DOHH2 (cell line): ENCODE results near the gene RIMKLB.
"Not testable (repeated sequence)": the region's sequence is repeated elsewhere in the genome, so short reads cannot be mapped to it uniquely, and the experiment has no call there.

Source experiments
- H3F3A ChIP-seq: fragments of 200-600 bp; sonication (generic), shearing (Covaris generic); 2 replicates; pipeline ENCODE4 v1.6.0; 2016; ENCODE audit warnings: antibody characterized with exemption, mild to moderate bottlenecking; ENCODE audit not compliant: control insufficient read depth, insufficient read depth
- H3K27ac ChIP-seq: fragments of 200-600 bp; sonication (generic); 2 replicates; pipeline ENCODE4 v1.5.1; 2014; ENCODE audit warnings: low read depth, mild to moderate bottlenecking, low read length, moderate library complexity
- H3K27me3 ChIP-seq: fragments of 200-600 bp; sonication (generic); 2 replicates; pipeline ENCODE4 v1.6.1; 2014; ENCODE audit warnings: mild to moderate bottlenecking, low read length, mixed read lengths; ENCODE audit not compliant: control insufficient read depth
- H3K36me3 ChIP-seq: fragments of 200-600 bp; sonication (generic); 2 replicates; pipeline ENCODE4 v1.6.1; 2014; ENCODE audit warnings: mild to moderate bottlenecking, low read length, moderate library complexity, mixed read lengths; ENCODE audit not compliant: control insufficient read depth
- H3K4me1 ChIP-seq: fragments of 200-600 bp; sonication (generic); 2 replicates; pipeline ENCODE4 v1.6.1; 2014; ENCODE audit warnings: mild to moderate bottlenecking, low read length, mixed read lengths; ENCODE audit not compliant: control insufficient read depth
- H3K4me2 ChIP-seq: fragments of 200-600 bp; sonication (generic); 2 replicates; pipeline ENCODE4 v1.6.0; 2014; ENCODE audit warnings: mild to moderate bottlenecking, low read length, moderate library complexity
- H3K4me3 ChIP-seq: fragments of 200-600 bp; sonication (generic); 2 replicates; pipeline ENCODE4 v1.5.1; 2014; ENCODE audit warnings: mild to moderate bottlenecking, low read length, mixed read lengths
- H3K79me2 ChIP-seq: fragments of 200-600 bp; sonication (generic); 2 replicates; pipeline ENCODE4 v1.6.1; 2014; ENCODE audit warnings: mild to moderate bottlenecking, low read length, mixed read lengths; ENCODE audit not compliant: control insufficient read depth
- H3K9me2 ChIP-seq: fragments of 200-600 bp; sonication (generic); replicated peaks from 2 replicates; pipeline ENCODE4 v1.6.1; 2014; ENCODE audit warnings: mild to moderate bottlenecking, low read length, mixed read lengths; ENCODE audit not compliant: control insufficient read depth
- H3K9me3 ChIP-seq: fragments of 200-600 bp; sonication (generic); 2 replicates; pipeline ENCODE4 v1.6.1; 2014; ENCODE audit warnings: antibody characterized with exemption, low read length, mixed read lengths; ENCODE audit not compliant: control insufficient read depth, insufficient read depth
- H4K20me1 ChIP-seq: fragments of 200-600 bp; sonication (generic); 2 replicates; pipeline ENCODE4 v1.6.0; 2014; ENCODE audit warnings: low read depth, mild to moderate bottlenecking, antibody characterized with exemption, low read length, moderate library complexity; ENCODE audit not compliant: control insufficient read depth, insufficient read depth
- EZH2phosphoT487 ChIP-seq: fragments of 200-600 bp; sonication (generic); IDR thresholded peaks from 2 replicates; pipeline ENCODE4 v1.6.1; 2017; ENCODE audit warnings: borderline replicate concordance, mild to moderate bottlenecking, antibody characterized with exemption, low read length, moderate library complexity, mixed read lengths
- TF ChIP-seq, protein P1 (sequence below): fragments of 200-600 bp; sonication (generic); IDR thresholded peaks from one replicate; pipeline ENCODE4 v1.5.1; 2014; ENCODE audit warnings: antibody characterized with exemption, mild to moderate bottlenecking, low read depth, low read length; ENCODE audit not compliant: poor library complexity, severe bottlenecking

The RIMKLB gene

GRCh38 chr12:8746046-8746445 lies 48.3 kb downstream of the RIMKLB start:
- Histone ChIP-seq H4K20me1 (no peaks in the 10 kb centered on the region), H3K27me3 (no peaks in the 10 kb centered on the region), H3K36me3 (peaks cover 31% of the 10 kb centered on the region), H3K4me2 (no peak overlapping the region), H3K9me3 (no peaks in the 10 kb centered on the region), H3K79me2 (peaks cover 25% of the 10 kb centered on the region), H3K9me2 (no peaks in the 10 kb centered on the region), H3F3A (no peaks in the 10 kb centered on the region), H3K4me1 (no peaks in the 10 kb centered on the region), H3K4me3 (no peak overlapping the region), H3K27ac (no peak overlapping the region)
- TF ChIP-seq, protein P1, sequence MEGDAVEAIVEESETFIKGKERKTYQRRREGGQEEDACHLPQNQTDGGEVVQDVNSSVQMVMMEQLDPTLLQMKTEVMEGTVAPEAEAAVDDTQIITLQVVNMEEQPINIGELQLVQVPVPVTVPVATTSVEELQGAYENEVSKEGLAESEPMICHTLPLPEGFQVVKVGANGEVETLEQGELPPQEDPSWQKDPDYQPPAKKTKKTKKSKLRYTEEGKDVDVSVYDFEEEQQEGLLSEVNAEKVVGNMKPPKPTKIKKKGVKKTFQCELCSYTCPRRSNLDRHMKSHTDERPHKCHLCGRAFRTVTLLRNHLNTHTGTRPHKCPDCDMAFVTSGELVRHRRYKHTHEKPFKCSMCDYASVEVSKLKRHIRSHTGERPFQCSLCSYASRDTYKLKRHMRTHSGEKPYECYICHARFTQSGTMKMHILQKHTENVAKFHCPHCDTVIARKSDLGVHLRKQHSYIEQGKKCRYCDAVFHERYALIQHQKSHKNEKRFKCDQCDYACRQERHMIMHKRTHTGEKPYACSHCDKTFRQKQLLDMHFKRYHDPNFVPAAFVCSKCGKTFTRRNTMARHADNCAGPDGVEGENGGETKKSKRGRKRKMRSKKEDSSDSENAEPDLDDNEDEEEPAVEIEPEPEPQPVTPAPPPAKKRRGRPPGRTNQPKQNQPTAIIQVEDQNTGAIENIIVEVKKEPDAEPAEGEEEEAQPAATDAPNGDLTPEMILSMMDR, result no peak
- TF ChIP-seq EZH2phosphoT487, result no peak

GRCh38 chr12:8760076-8760475 lies 62.3 kb downstream of the RIMKLB start:
- not testable (repeated sequence) for H3K9me2 ChIP-seq, H3K4me2 ChIP-seq, H3K4me3 ChIP-seq, H3K27ac ChIP-seq, H3K27me3 ChIP-seq, H4K20me1 ChIP-seq, H3K4me1 ChIP-seq, H3F3A ChIP-seq, H3K9me3 ChIP-seq
- Histone ChIP-seq H3K36me3 (peaks cover 38% of the 10 kb centered on the region), H3K79me2 (peaks cover 13% of the 10 kb centered on the region)

- H3K9me2 ChIP-seq, H3F3A ChIP-seq, H3K9me3 ChIP-seq, H3K27ac ChIP-seq, H3K27me3 ChIP-seq, H3K4me2 ChIP-seq, H3K4me3 ChIP-seq, H4K20me1 ChIP-seq, H3K4me1 ChIP-seq: not testable (repeated sequence)
- H3K79me2 ChIP-seq, result peaks cover 13% of the 10 kb centered on the region
- H3K36me3 ChIP-seq, result peaks cover 23% of the 10 kb centered on the region
These were observed 64.9 kb downstream of the RIMKLB start for GRCh38 chr12:8762701-8763100.

GRCh38 chr12:8766121-8766520 lies 68.3 kb downstream of the RIMKLB start:
- peaks cover 17% of the 10 kb centered on the region for H3K36me3 ChIP-seq
- H3K4me2 ChIP-seq, H3K9me3 ChIP-seq, H3F3A ChIP-seq, H3K4me3 ChIP-seq, H3K27ac ChIP-seq, H3K27me3 ChIP-seq, H4K20me1 ChIP-seq, H3K9me2 ChIP-seq, H3K4me1 ChIP-seq, H3K79me2 ChIP-seq: not testable (repeated sequence)

DNA sequence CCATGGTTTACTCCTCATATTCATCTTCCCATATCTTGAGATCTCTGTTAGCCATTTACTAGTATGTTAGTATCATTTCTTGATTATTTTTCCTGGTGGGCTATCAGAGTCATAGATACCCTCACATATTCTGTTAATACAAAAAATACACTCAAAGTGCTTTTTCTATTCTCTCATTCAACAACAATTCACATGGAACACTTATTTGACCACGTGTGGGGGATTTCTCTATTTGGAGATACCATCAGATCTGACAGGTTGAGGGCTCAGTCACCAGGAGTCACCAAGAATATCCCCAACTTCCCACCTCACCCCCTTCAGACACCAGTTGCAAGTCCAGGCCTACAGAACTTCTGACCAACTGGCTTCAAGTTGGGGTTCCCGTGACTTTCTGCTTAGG lies 72.7 kb downstream of the RIMKLB start:
- Histone ChIP-seq H3K27ac (no peak overlapping the region), H3K4me3 (no peak overlapping the region), H3K4me2 (no peak overlapping the region), H4K20me1 (no peaks in the 10 kb centered on the region), H3K9me3 (no peaks in the 10 kb centered on the region), H3K27me3 (no peaks in the 10 kb centered on the region), H3K36me3 (peaks cover 48% of the 10 kb centered on the region), H3K4me1 (no peaks in the 10 kb centered on the region), H3F3A (no peaks in the 10 kb centered on the region), H3K9me2 (no peaks in the 10 kb centered on the region), H3K79me2 (no peaks in the 10 kb centered on the region)
- TF ChIP-seq, protein P1, result no peak
- no peak for TF ChIP-seq EZH2phosphoT487
